T-cell (primary cell): Measurements from ENCODE around the gene ISCA1. TPM values are rescaled to one million over a fixed set of nuclear protein-coding genes. Genes with fewer than 3 reads are reported as not detected.

Experiments used
- ATAC-seq, 4 experiments: fragments of 200-7000 bp in 3 of 4; fragments of 150-1000 bp in 1 of 4; cut with Tn5 transposase; replicated peaks in 1 of 4; 1 replicate in 3 of 4; 2 replicates in 1 of 4; pipeline ENCODE4 v1.10.0; 2021; ENCODE audit warnings: moderate library complexity in 3 of 4, mild to moderate bottlenecking in 2 of 4, moderate number of reproducible peaks in 1 of 4
- CTCF ChIA-PET, 2 donors: fragments of 300-600 bp; sonication (Branson Sonifier 250); formaldehyde crosslinking; loops; one replicate each; lab custom pipeline; 2022; ENCODE audit warnings: antibody characterized with exemption in 2 of 2; lab: Charles Lee
- POLR2A ChIA-PET, 2 donors: fragments of 300-600 bp; sonication (Branson Sonifier 250); formaldehyde crosslinking; loops; one replicate each; lab custom pipeline; 2022; ENCODE audit warnings: antibody characterized with exemption in 2 of 2; lab: Charles Lee
- DNase-seq, 35 experiments: peaks; one replicate each; pipeline versions ENCODE4 v3.0.0 to v3.0.0-alpha.2; 2013 to 2023
- H3K27ac ChIP-seq: one replicate; pipeline ENCODE4 v1.5.1; 2013; ENCODE audit warnings: low read length
- H3K27me3 ChIP-seq, 2 experiments: replicated peaks in 1 of 2; 1 replicate in 1 of 2; 2 replicates in 1 of 2; pipeline versions ENCODE4 v1.6.1 to v1.7.0; 2013; ENCODE audit warnings: low read length in 1 of 2, mixed read lengths in 1 of 2; ENCODE audit not compliant: control insufficient read depth in 2 of 2, insufficient read depth in 2 of 2; ENCODE audit errors: extremely low read depth in 1 of 2
- H3K36me3 ChIP-seq, 2 donors: 1 replicate in 1 of 2; 2 replicates in 1 of 2; pipeline versions ENCODE4 v1.6.1 to v1.7.0; 2013; ENCODE audit warnings: low read length in 1 of 2; ENCODE audit not compliant: control insufficient read depth in 2 of 2, insufficient read depth in 1 of 2; ENCODE audit errors: extremely low read depth in 1 of 2
- H3K4me1 ChIP-seq, 2 experiments: 1 replicate in 1 of 2; 2 replicates in 1 of 2; pipeline versions ENCODE4 v1.6.1 to v1.7.0; 2013; ENCODE audit warnings: low read length in 2 of 2, mixed read lengths in 1 of 2; ENCODE audit not compliant: insufficient read depth in 2 of 2, control insufficient read depth in 1 of 2; ENCODE audit errors: extremely low read depth in 1 of 2
- H3K4me3 ChIP-seq, 2 donors: 1 replicate in 1 of 2; 2 replicates in 1 of 2; pipeline versions ENCODE4 v1.5.1 to v1.7.0; 2013; ENCODE audit warnings: mild to moderate bottlenecking in 2 of 2, low read length in 1 of 2, moderate library complexity in 1 of 2; ENCODE audit not compliant: control insufficient read depth in 1 of 2; ENCODE audit errors: extremely low read depth in 1 of 2
- H3K9me3 ChIP-seq: 2 replicates; pipeline ENCODE4 v1.7.0; 2013
- H3K27ac Mint-ChIP-seq, 2 donors: one replicate each; pipeline ENCODE4 v1.8.0; 2020 to 2021; ENCODE audit warnings: mild to moderate bottlenecking in 2 of 2, mixed read lengths in 2 of 2
- H3K27me3 Mint-ChIP-seq, 2 donors: one replicate each; pipeline ENCODE4 v1.8.0; 2021 to 2022; ENCODE audit warnings: mixed read lengths in 2 of 2
- H3K36me3 Mint-ChIP-seq: one replicate; pipeline ENCODE4 v1.8.0; 2021; ENCODE audit warnings: mixed read lengths
- H3K4me1 Mint-ChIP-seq, 3 donors: one replicate each; pipeline ENCODE4 v1.8.0; 2020 to 2022; ENCODE audit warnings: mixed read lengths in 3 of 3, mild to moderate bottlenecking in 1 of 3
- H3K4me3 Mint-ChIP-seq, 3 donors: one replicate each; pipeline ENCODE4 v1.8.0; 2020 to 2022; ENCODE audit warnings: mild to moderate bottlenecking in 3 of 3, mixed read lengths in 3 of 3, moderate library complexity in 3 of 3
- H3K9me3 Mint-ChIP-seq, 3 donors: one replicate each; pipeline ENCODE4 v1.8.0; 2020 to 2022; ENCODE audit warnings: mixed read lengths in 3 of 3
- WGBS: methylation state at CpG from one replicate; pipeline ENCODE4 v1.1.5; 2013; ENCODE audit warnings: missing lambda C conversion rate; ENCODE audit not compliant: insufficient coverage; 5-methylcytosine and 5-hydroxymethylcytosine counted together
- total RNA-seq, 35 experiments: library from RNA in 6 of 35; stranded (reverse) in 6 of 35; fragments of 120-200 nt in 1 of 35; gene quantifications; one replicate each; pipeline versions ENCODE4 v1.2.1 to v1.2.4 and lab custom pipeline; 2013 to 2026

The ISCA1 gene
- total RNA-seq, 5 donors from 2014 or later (not counting 1 experiment from before 2014, with no cell fraction given): 30.9 to 69.9 (median 34.5) TPM

DNA sequence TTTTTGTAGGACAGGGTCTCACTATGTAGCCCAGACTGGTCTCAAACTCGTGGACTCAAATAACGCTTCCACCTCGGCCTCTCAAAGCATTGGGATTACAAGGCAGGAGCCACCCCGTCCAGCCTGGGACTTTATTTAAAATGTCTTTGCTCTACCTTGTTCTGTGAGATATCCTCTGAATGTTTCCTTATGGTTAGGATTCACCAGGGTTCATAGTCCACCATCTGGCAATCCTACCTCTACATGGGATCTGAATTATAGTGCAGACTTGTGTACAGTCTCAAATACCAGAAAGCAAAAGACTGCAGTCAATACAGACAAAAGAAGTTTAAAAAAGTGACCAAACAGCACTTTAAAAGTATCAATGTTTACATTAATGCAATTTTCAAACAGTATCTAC is 10.1 kb downstream of the ISCA1 start:
- CTCF ChIA-PET: no interaction called here
- peaks cover 39% of the 10 kb centered on the region for H3K36me3 Mint-ChIP-seq

DNA sequence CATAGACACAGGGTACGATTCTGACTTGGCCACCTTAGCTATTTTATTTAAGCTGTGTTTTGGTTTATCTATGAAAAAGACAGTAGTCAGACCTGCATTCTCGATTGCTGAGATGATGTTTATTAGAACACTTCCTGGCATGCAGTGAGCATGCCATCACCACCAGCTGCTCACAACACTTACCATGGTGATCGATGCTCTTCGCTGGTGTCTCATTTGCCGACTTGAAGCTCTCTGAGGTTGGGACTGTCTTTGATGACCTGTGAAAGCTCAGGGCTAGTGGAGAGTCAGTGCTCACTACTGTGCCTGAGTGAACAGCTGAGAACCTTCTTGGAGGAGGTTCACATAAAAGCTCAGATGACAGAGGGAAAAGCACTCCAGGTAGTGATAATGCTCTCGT is 18.5 kb downstream of the ISCA1 start:
- H3K27me3 Mint-ChIP-seq: no peaks in the 10 kb centered on the region
- Histone ChIP-seq H3K9me3 (no peaks in the 10 kb centered on the region), H3K4me3 (no peak overlapping the region), H3K36me3 (peaks cover 6 to 22% of the 10 kb centered on the region in 2 donors), H3K27ac (no peak overlapping the region), H3K27me3 (no peaks in the 10 kb centered on the region), H3K4me1 (no peaks in the 10 kb centered on the region)
- no peak for DNase-seq
- peaks cover 54% of the 10 kb centered on the region for H3K36me3 Mint-ChIP-seq
- 93% methylated on average over 3 of the region's 6 CpGs for WGBS
- H3K27ac Mint-ChIP-seq: no peak overlapping the region
- ChIA-PET POLR2A (no interaction called here), CTCF (no interaction called here)
- no peaks in the 10 kb centered on the region for H3K9me3 Mint-ChIP-seq
- no peak for ATAC-seq
- peaks cover 0 to 5% (median 2%) of the 10 kb centered on the region in 3 donors for H3K4me1 Mint-ChIP-seq
- H3K4me3 Mint-ChIP-seq: no peak overlapping the region

More for the DNA sequence above, 10.1 kb downstream of the ISCA1 start:
- ATAC-seq (no peak), DNase-seq (no peak)
- no peaks in the 10 kb centered on the region for H3K27me3 ChIP-seq
- 96% methylated on average over 3 of the region's 4 CpGs for WGBS
- Mint-ChIP-seq H3K9me3 (no peaks in the 10 kb centered on the region), H3K4me1 (peaks cover 20 to 25% (median 20%) of the 10 kb centered on the region in 3 donors), H3K4me3 (no peak overlapping the region), H3K27ac (no peak overlapping the region), H3K27me3 (no peaks in the 10 kb centered on the region)
- H3K27ac ChIP-seq: no peak overlapping the region
- peaks cover 0 to 31% of the 10 kb centered on the region in 2 donors for H3K36me3 ChIP-seq
- POLR2A ChIA-PET: no interaction called here
- H3K4me1 ChIP-seq: no peaks in the 10 kb centered on the region
- no peaks in the 10 kb centered on the region for H3K9me3 ChIP-seq
- no peak overlapping the region for H3K4me3 ChIP-seq

DNA sequence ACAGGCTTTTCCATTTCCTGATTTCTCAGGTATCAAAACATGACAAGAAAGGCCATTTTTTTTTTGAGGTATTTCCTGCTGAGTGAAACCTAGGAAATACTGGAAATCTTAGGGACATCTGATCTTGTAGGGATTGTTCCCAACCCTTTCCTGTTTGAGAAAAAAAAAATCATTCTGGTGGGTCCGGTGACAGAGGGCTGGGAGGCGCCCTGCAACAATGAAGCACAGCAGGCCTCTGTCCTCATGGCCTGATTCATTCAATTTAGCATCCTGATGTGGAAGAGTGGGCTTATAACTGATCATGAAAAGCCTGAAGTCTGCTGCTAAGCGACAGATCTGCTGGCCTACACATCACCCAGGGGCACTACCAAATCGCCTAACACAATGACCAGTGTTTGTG is 19.8 kb downstream of the ISCA1 start:
- Mint-ChIP-seq H3K36me3 (peaks cover 53% of the 10 kb centered on the region), H3K4me3 (no peak overlapping the region), H3K27ac (no peak overlapping the region), H3K27me3 (no peaks in the 10 kb centered on the region), H3K4me1 (peaks cover 0 to 2% (median 0%) of the 10 kb centered on the region in 3 donors), H3K9me3 (no peaks in the 10 kb centered on the region)
- no peaks in the 10 kb centered on the region for H3K27me3 ChIP-seq
- no peak for DNase-seq
- ChIA-PET POLR2A (no interaction called here), CTCF (no interaction called here)
- no peak overlapping the region for H3K27ac ChIP-seq
- no peaks in the 10 kb centered on the region for H3K4me1 ChIP-seq
- no peak overlapping the region for H3K4me3 ChIP-seq
- no CpG with 5 or more reads among the region's 4 CpGs for WGBS
- H3K9me3 ChIP-seq: no peaks in the 10 kb centered on the region
- H3K36me3 ChIP-seq: peaks cover 6 to 19% of the 10 kb centered on the region in 2 donors
- ATAC-seq: no peak

DNA sequence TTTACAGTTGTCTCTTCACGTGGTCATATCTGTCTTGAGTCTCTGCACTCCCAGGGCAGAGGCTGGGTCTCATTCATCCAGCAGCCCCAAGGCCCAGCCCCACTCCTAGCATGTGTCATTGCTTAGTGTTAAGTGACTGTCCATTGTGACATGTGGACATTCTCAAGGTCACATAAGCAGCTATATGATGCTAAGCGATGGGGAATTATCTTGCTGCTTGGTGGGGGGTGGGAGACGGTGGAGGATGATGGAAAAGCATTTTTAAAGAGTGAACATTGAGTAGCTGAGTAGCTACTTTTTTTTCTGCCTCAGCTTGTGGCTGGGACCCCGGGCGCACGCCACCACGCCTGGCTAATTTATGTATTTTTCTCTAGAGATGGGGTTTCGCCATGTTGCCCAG is 22.8 kb downstream of the ISCA1 start, which contains the start of gene C9orf153:
C9orf153 (minus strand) TSS at position 101 of the 400 bp plus-strand sequence. CDS start 30,054 bp downstream, outside the sequence.
- Mint-ChIP-seq H3K27me3 (no peaks in the 10 kb centered on the region), H3K27ac (no peak within 1 kb of the TSS), H3K36me3 (peaks cover 37% of the 10 kb centered on the region), H3K4me3 (no peak within 1 kb of the TSS), H3K9me3 (no peaks in the 10 kb centered on the region), H3K4me1 (no peaks in the 10 kb centered on the region)
- no peaks in the 10 kb centered on the region for H3K4me1 ChIP-seq
- CTCF ChIA-PET: interaction anchor here in 1 of 2 donors (0.6 kb wide), 1 partner anchor 78 kb away, joined by 7 read pairs; no protein-coding TSS in a partner anchor
- H3K9me3 ChIP-seq: no peaks in the 10 kb centered on the region
- no peaks in the 10 kb centered on the region for H3K27me3 ChIP-seq
- POLR2A ChIA-PET: interaction anchor here in 1 of 2 donors (0.6 kb wide), 1 partner anchor 407 kb away, joined by 3 read pairs; no protein-coding TSS in a partner anchor
- no peak within 1 kb of the TSS for H3K27ac ChIP-seq
- no peak for DNase-seq
- peaks cover 6 to 14% of the 10 kb centered on the region in 2 donors for H3K36me3 ChIP-seq
- ATAC-seq: no peak
- no peak within 1 kb of the TSS for H3K4me3 ChIP-seq
- WGBS: 58% methylated on average over 3 of the region's 8 CpGs

DNA sequence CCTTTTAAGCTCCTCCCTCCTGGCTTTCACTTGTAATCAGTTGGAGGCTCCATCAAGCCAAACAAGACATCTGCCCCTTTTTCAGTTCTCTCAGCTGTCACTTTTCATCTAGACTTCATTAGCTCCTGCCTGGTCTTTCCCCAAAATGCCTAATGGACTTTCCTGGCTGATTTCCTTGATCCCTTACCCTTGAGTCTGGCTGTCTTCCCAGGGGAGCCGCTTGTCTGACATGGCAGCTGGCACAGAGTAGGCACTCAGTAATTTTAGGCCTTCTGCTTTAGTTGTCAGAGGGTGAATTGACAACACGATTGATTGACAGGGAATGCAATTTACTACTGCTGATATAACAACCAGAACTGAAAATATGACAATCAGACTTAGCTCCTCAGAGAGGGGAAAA is 24.9 kb downstream of the ISCA1 start:
- Histone ChIP-seq H3K4me1 (no peaks in the 10 kb centered on the region), H3K27ac (no peak overlapping the region), H3K4me3 (no peak overlapping the region), H3K9me3 (no peaks in the 10 kb centered on the region), H3K36me3 (peaks cover 0 to 5% of the 10 kb centered on the region in 2 donors), H3K27me3 (no peaks in the 10 kb centered on the region)
- Mint-ChIP-seq H3K9me3 (peaks cover 0 to 8% (median 3%) of the 10 kb centered on the region in 3 donors), H3K4me3 (no peak overlapping the region), H3K27ac (no peak overlapping the region), H3K36me3 (peaks cover 18% of the 10 kb centered on the region), H3K4me1 (no peaks in the 10 kb centered on the region), H3K27me3 (no peaks in the 10 kb centered on the region)
- no peak for DNase-seq
- ChIA-PET CTCF (no interaction called here), POLR2A (interaction anchor here in 1 of 2 donors (0.5 kb wide), 1 partner anchor 27 kb away, joined by 3 read pairs; no protein-coding TSS in a partner anchor)
- WGBS: no CpG with 5 or more reads among the region's 2 CpGs
- no peak for ATAC-seq

DNA sequence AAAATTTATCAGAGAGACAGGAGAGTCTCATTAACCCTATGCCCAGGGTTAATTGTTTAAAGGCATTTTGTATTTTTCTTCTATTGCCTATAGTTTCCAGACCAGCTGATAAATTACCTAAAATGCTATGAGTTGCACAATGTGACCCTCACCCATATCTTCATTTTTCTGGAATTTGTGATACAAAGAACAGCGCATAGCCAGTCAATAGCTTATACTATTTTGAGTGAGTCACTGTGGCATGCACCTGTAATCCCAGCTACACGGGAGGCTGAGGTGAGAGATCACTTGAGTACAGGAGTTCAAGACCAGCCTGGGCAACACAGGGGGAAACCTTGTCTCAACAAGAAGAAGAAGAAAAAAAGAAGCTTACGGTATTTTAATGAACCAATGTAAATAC is 25.7 kb downstream of the ISCA1 start:
- Mint-ChIP-seq H3K27me3 (no peaks in the 10 kb centered on the region), H3K4me1 (no peaks in the 10 kb centered on the region), H3K36me3 (peaks cover 13% of the 10 kb centered on the region), H3K27ac (no peak overlapping the region), H3K9me3 (peaks cover 2 to 8% (median 3%) of the 10 kb centered on the region in 3 donors), H3K4me3 (no peak overlapping the region)
- 100% methylated on average over 2 of the region's 3 CpGs for WGBS
- ATAC-seq (no peak), DNase-seq (no peak)
- no peaks in the 10 kb centered on the region for H3K27me3 ChIP-seq
- H3K4me3 ChIP-seq: no peak overlapping the region
- no peak overlapping the region for H3K27ac ChIP-seq
- ChIA-PET CTCF (no interaction called here), POLR2A (interaction anchor here in 1 of 2 donors (0.6 kb wide), 1 partner anchor 10 kb away, joined by 3 read pairs; no protein-coding TSS in a partner anchor)
- no peaks in the 10 kb centered on the region for H3K9me3 ChIP-seq
- H3K4me1 ChIP-seq: no peaks in the 10 kb centered on the region
- no peaks in the 10 kb centered on the region for H3K36me3 ChIP-seq
